A549 (cell line): ENCODE data around the gene RIPPLY3.

Source experiments
- CBX2 ChIP-seq: fragments of 200-600 bp; sonication (generic); IDR thresholded peaks from 2 replicates; pipeline ENCODE4 v1.6.1; 2016; ENCODE audit warnings: low read depth, mild to moderate bottlenecking, borderline replicate concordance
- HDAC2 ChIP-seq: fragments of 200-600 bp; sonication (generic); IDR thresholded peaks from 2 replicates; pipeline ENCODE4 v1.6.1; 2016
- NFE2L2 ChIP-seq: fragments of 150-350 bp; conservative IDR thresholded peaks from 2 replicates; pipeline ENCODE4 v1.6.1; 2014; ENCODE audit warnings: low read length
- POLR2A ChIP-seq: IDR thresholded peaks from 2 replicates; pipeline ENCODE4 v1.6.1; 2012; ENCODE audit warnings: mild to moderate bottlenecking, low read length
- RAD21 ChIP-seq, 2 experiments: fragments of >200 bp in 1 of 2; sonication (Bioruptor Twin) in 1 of 2; formaldehyde crosslinking in 1 of 2; IDR thresholded peaks in 1 of 2; conservative IDR thresholded peaks in 1 of 2; 2 replicates in 1 of 2; 3 replicates in 1 of 2; pipeline ENCODE4 v1.6.1; 2012 to 2018; ENCODE audit warnings: inconsistent platforms in 1 of 2
- SMC3 ChIP-seq: fragments of >200 bp; sonication (Bioruptor Twin); formaldehyde crosslinking; IDR thresholded peaks from 3 replicates; pipeline ENCODE4 v1.6.1; 2018; ENCODE audit warnings: inconsistent platforms
- SREBF2 ChIP-seq: fragments of 450-650 bp; IDR thresholded peaks from 2 replicates; pipeline ENCODE4 v1.6.1; 2014; ENCODE audit warnings: mild to moderate bottlenecking, moderate library complexity
- TFCP2L1 ChIP-seq: fragments of 250-450 bp; sonication (Bioruptor Pico); IDR thresholded peaks from 2 replicates; pipeline ENCODE4 v1.5.0; 2021; ENCODE audit warnings: mild to moderate bottlenecking
- TF ChIP-seq, protein P1 (sequence below): fragments of >200 bp; sonication (Bioruptor Twin); formaldehyde crosslinking; IDR thresholded peaks from 3 replicates; pipeline ENCODE4 v1.5.1; 2016
- TF ChIP-seq, protein P2 (sequence below): fragments of 150-350 bp; IDR thresholded peaks from 2 replicates; pipeline ENCODE4 v1.6.1; 2014; ENCODE audit warnings: low read depth, mild to moderate bottlenecking, low read length
- TF ChIP-seq, protein P3 (sequence below): fragments of >200 bp; sonication (Bioruptor Twin); formaldehyde crosslinking; IDR thresholded peaks from 3 replicates; pipeline ENCODE4 v1.6.1; 2016

DNA sequence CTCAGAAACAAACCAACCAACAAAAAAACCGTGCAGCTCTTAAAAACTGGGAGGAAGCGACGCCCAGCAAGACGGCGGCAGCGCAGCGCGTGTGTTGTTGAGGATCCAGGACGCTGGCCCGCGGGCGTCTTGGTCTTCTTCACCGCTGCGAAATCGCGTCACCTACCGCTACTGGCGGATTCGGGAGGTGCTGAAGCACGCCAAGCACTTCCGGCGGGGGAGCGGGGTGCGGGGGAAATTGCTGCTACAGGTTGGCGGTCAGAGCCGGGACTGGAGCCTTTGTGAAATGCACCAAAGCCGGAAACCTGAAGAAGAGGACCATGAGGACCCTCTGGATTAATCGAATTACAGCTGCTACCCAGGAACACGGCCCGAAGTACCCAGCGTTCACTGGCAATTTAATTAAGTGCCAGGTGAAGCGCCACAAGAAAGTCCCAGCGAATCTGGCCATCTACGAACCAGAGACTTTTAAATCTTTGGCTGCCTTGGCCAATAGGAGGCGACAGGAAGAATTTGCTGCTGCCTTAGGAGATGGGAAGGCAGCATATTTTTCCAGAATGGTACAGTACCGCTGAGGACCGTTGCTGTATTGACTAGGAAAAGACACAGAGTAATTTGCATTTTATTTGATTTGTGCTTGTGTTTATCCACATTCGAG, 11.9 kb upstream of the RIPPLY3 start:
- no peak for TF ChIP-seq NFE2L2
- TF ChIP-seq, protein P1, sequence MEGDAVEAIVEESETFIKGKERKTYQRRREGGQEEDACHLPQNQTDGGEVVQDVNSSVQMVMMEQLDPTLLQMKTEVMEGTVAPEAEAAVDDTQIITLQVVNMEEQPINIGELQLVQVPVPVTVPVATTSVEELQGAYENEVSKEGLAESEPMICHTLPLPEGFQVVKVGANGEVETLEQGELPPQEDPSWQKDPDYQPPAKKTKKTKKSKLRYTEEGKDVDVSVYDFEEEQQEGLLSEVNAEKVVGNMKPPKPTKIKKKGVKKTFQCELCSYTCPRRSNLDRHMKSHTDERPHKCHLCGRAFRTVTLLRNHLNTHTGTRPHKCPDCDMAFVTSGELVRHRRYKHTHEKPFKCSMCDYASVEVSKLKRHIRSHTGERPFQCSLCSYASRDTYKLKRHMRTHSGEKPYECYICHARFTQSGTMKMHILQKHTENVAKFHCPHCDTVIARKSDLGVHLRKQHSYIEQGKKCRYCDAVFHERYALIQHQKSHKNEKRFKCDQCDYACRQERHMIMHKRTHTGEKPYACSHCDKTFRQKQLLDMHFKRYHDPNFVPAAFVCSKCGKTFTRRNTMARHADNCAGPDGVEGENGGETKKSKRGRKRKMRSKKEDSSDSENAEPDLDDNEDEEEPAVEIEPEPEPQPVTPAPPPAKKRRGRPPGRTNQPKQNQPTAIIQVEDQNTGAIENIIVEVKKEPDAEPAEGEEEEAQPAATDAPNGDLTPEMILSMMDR, result no peak
- TF ChIP-seq SMC3, result no peak
- no peak for TF ChIP-seq CBX2
- TF ChIP-seq, protein P2, sequence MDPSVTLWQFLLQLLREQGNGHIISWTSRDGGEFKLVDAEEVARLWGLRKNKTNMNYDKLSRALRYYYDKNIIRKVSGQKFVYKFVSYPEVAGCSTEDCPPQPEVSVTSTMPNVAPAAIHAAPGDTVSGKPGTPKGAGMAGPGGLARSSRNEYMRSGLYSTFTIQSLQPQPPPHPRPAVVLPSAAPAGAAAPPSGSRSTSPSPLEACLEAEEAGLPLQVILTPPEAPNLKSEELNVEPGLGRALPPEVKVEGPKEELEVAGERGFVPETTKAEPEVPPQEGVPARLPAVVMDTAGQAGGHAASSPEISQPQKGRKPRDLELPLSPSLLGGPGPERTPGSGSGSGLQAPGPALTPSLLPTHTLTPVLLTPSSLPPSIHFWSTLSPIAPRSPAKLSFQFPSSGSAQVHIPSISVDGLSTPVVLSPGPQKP, result no peak
- TF ChIP-seq TFCP2L1, result no peak
- no peak for TF ChIP-seq RAD21 (conservative IDR thresholded peaks at IDR 0.05 in 1 of 2, IDR thresholded peaks at IDR 0.05 in 1 of 2)
- no peak for TF ChIP-seq POLR2A
- no peak for TF ChIP-seq SREBF2
- TF ChIP-seq, protein P3, sequence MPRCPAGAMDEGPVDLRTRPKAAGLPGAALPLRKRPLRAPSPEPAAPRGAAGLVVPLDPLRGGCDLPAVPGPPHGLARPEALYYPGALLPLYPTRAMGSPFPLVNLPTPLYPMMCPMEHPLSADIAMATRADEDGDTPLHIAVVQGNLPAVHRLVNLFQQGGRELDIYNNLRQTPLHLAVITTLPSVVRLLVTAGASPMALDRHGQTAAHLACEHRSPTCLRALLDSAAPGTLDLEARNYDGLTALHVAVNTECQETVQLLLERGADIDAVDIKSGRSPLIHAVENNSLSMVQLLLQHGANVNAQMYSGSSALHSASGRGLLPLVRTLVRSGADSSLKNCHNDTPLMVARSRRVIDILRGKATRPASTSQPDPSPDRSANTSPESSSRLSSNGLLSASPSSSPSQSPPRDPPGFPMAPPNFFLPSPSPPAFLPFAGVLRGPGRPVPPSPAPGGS, result no peak
- no peak for TF ChIP-seq HDAC2
